ENCODE data around the gene ZNF48. TPM values are rescaled to one million over a fixed set of nuclear protein-coding genes. Genes with fewer than 3 reads are reported as not detected.

The ZNF48 gene
- total and polyA plus RNA-seq, 2 donors (not counting 1 experiment from before 2014, with no cell fraction given), result 3.2 to 7.3 TPM

DNA sequence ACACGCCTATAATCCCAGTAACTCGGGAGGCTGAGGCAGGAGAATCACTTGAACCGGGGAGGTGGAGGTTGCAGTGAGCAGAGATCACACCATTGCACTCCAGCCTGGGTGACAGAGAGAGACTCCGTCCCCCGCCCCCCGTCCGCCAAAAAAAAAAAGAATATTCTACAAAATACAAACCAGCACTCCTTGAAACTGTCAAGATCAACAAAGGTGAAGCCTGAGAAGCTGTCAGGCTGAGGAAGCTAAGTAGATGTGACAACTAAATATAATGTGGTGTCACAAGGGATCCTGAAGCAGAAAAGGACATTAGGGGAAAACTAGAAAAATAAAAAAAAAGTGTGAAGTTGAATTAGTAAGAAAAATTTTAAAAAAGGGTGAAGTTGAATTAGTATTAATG is 46.3 kb upstream of the ZNF48 start:
- Histone ChIP-seq H2AFZ (ENCODE audit: low read length) (no peak overlapping the region), H3K4me3 (replicated peaks in 1 of 4; ENCODE audit: control extremely low read depth in 1 of 4, insufficient read depth in 1 of 4, low read depth in 3 of 4, low read length in 4 of 4) (no peak overlapping the region), H3K9ac (ENCODE audit: insufficient read depth, low read length) (no peak overlapping the region), H3K27me3 (ENCODE audit: control insufficient read depth, insufficient read depth, low read length) (no peaks in the 10 kb centered on the region), H3K4me2 (ENCODE audit: extremely low read depth, insufficient read depth, low read length) (no peak overlapping the region), H4K20me1 (ENCODE audit: control insufficient read depth, extremely low read depth, insufficient read depth, low read length) (no peaks in the 10 kb centered on the region), H3K9me3 (ENCODE audit: control insufficient read depth, insufficient read depth, low read depth, low read length) (no peaks in the 10 kb centered on the region), H3K4me1 (ENCODE audit: control insufficient read depth, extremely low read depth, insufficient read depth, low read length) (peaks cover 17% of the 10 kb centered on the region), H3K27ac (ENCODE audit: insufficient read depth, low read length) (no peak overlapping the region), H3K79me2 (ENCODE audit: control insufficient read depth, insufficient read depth, low read length) (peaks cover 10% of the 10 kb centered on the region), H3K36me3 (ENCODE audit: control insufficient read depth, insufficient read depth, low read length) (peaks cover 23% of the 10 kb centered on the region)
- TF ChIP-seq, protein P1, sequence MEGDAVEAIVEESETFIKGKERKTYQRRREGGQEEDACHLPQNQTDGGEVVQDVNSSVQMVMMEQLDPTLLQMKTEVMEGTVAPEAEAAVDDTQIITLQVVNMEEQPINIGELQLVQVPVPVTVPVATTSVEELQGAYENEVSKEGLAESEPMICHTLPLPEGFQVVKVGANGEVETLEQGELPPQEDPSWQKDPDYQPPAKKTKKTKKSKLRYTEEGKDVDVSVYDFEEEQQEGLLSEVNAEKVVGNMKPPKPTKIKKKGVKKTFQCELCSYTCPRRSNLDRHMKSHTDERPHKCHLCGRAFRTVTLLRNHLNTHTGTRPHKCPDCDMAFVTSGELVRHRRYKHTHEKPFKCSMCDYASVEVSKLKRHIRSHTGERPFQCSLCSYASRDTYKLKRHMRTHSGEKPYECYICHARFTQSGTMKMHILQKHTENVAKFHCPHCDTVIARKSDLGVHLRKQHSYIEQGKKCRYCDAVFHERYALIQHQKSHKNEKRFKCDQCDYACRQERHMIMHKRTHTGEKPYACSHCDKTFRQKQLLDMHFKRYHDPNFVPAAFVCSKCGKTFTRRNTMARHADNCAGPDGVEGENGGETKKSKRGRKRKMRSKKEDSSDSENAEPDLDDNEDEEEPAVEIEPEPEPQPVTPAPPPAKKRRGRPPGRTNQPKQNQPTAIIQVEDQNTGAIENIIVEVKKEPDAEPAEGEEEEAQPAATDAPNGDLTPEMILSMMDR (conservative IDR thresholded peaks at IDR 0.05 in 1 of 2, IDR thresholded peaks at IDR 0.05 in 1 of 2; ENCODE audit: low read depth in 1 of 2, low read length in 2 of 2), result no peak
- no peak for TF ChIP-seq EZH2 (IDR thresholded peaks at IDR 0.05; ENCODE audit: low read length, missing control alignments)
- no peak for DNase-seq (ENCODE audit: low read depth in 2 of 2)

DNA sequence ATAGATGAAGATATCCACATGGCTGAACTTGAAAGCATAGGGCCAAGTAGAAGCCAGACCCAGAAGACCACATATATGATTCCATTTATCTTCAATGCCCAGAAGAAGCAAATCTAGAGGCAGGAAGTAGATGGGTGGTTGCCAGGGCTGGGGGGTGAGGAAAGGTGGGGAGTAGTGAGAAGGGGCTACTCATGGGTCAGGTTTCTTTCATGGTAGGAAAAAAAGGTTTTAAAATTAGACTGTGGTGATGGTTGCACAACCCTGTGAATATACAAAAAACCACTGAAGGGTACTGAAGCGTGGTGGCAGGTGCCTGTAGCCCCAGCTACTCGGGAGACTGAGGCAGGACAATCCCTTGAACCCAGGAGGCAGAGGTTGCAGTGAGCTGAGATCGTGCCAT is 45.5 kb upstream of the ZNF48 start:
- Histone ChIP-seq H3K4me1 (ENCODE audit: control insufficient read depth, extremely low read depth, insufficient read depth, low read length) (peaks cover 20% of the 10 kb centered on the region), H3K27me3 (ENCODE audit: control insufficient read depth, insufficient read depth, low read length) (no peaks in the 10 kb centered on the region), H4K20me1 (ENCODE audit: control insufficient read depth, extremely low read depth, insufficient read depth, low read length) (no peaks in the 10 kb centered on the region), H2AFZ (ENCODE audit: low read length) (no peak overlapping the region), H3K4me3 (replicated peaks in 1 of 4; ENCODE audit: control extremely low read depth in 1 of 4, insufficient read depth in 1 of 4, low read depth in 3 of 4, low read length in 4 of 4) (no peak overlapping the region), H3K4me2 (ENCODE audit: extremely low read depth, insufficient read depth, low read length) (no peak overlapping the region), H3K79me2 (ENCODE audit: control insufficient read depth, insufficient read depth, low read length) (peaks cover 18% of the 10 kb centered on the region), H3K27ac (ENCODE audit: insufficient read depth, low read length) (no peak overlapping the region), H3K36me3 (ENCODE audit: control insufficient read depth, insufficient read depth, low read length) (peaks cover 23% of the 10 kb centered on the region), H3K9ac (ENCODE audit: insufficient read depth, low read length) (no peak overlapping the region), H3K9me3 (ENCODE audit: control insufficient read depth, insufficient read depth, low read depth, low read length) (no peaks in the 10 kb centered on the region)
- TF ChIP-seq EZH2 (IDR thresholded peaks at IDR 0.05; ENCODE audit: low read length, missing control alignments), result no peak
- DNase-seq (ENCODE audit: low read depth in 2 of 2), result no peak

DNA sequence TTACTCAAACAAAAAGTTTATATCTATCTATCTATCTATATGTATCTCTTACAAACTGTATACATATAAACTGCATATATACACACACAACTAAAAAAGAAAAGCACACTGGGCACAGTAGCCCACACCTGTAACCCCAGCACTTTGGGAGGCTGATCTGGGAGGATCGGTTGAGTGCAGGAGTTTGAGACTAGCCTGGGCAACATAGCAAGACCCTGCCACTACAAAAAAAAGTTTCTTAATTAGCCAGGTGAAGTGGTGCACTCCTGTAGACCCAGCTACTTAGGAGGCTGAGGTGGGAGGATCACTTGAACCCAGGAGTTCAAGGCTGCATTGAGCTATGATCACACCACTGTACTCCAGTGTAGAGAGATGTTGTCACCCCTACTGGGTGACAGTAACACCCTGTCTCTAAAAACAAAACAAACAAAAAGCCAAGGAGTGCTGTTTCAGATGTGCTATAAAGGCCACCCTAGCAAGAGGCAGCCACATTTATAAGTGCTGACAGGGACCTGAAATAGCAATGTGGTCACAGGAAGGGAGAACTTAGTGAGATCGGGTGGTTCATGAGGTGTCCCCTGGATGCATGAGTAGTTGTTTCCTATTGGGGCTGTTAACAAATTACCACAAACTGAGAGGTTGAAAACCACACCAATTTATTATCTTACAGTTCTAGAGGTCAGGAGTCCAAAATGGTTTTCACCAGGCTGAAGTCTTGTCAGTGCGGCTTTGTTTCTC is 44.9 kb upstream of the ZNF48 start:
- no peak overlapping the region for H3K9ac ChIP-seq (ENCODE audit: insufficient read depth, low read length)
- no peaks in the 10 kb centered on the region for H3K27me3 ChIP-seq (ENCODE audit: control insufficient read depth, insufficient read depth, low read length)
- TF ChIP-seq, protein P1 (conservative IDR thresholded peaks at IDR 0.05 in 1 of 2, IDR thresholded peaks at IDR 0.05 in 1 of 2; ENCODE audit: low read depth in 1 of 2, low read length in 2 of 2), result no peak
- no peak for TF ChIP-seq EZH2 (IDR thresholded peaks at IDR 0.05; ENCODE audit: low read length, missing control alignments)
- peaks cover 21% of the 10 kb centered on the region for H3K79me2 ChIP-seq (ENCODE audit: control insufficient read depth, insufficient read depth, low read length)
- no peaks in the 10 kb centered on the region for H3K9me3 ChIP-seq (ENCODE audit: control insufficient read depth, insufficient read depth, low read depth, low read length)
- no peak overlapping the region for H2AFZ ChIP-seq (ENCODE audit: low read length)
- peaks cover 20% of the 10 kb centered on the region for H3K4me1 ChIP-seq (ENCODE audit: control insufficient read depth, extremely low read depth, insufficient read depth, low read length)
- no peak overlapping the region for H3K4me3 ChIP-seq (replicated peaks in 1 of 4; ENCODE audit: control extremely low read depth in 1 of 4, insufficient read depth in 1 of 4, low read depth in 3 of 4, low read length in 4 of 4)
- H3K36me3 ChIP-seq (ENCODE audit: control insufficient read depth, insufficient read depth, low read length), result peaks cover 23% of the 10 kb centered on the region
- no peaks in the 10 kb centered on the region for H4K20me1 ChIP-seq (ENCODE audit: control insufficient read depth, extremely low read depth, insufficient read depth, low read length)
- peak in 1 of 2 donors; percentile 77 for DNase-seq (ENCODE audit: low read depth in 2 of 2)
- no peak overlapping the region for H3K4me2 ChIP-seq (ENCODE audit: extremely low read depth, insufficient read depth, low read length)
- no peak overlapping the region for H3K27ac ChIP-seq (ENCODE audit: insufficient read depth, low read length)

Data from fibroblast of lung (primary cell).